ENCODE measurements around the gene ZDHHC5. TPM values are rescaled to one million over a fixed set of nuclear protein-coding genes. Genes with fewer than 3 reads are reported as not detected.
"Not testable (repeated sequence)": the region's sequence is repeated elsewhere in the genome, so short reads cannot be mapped to it uniquely, and the experiment has no call there.

Gene ZDHHC5
- total RNA-seq, 8 experiments from 2014 or later, result 15.2 to 59.5 (median 31.5) TPM

DNA sequence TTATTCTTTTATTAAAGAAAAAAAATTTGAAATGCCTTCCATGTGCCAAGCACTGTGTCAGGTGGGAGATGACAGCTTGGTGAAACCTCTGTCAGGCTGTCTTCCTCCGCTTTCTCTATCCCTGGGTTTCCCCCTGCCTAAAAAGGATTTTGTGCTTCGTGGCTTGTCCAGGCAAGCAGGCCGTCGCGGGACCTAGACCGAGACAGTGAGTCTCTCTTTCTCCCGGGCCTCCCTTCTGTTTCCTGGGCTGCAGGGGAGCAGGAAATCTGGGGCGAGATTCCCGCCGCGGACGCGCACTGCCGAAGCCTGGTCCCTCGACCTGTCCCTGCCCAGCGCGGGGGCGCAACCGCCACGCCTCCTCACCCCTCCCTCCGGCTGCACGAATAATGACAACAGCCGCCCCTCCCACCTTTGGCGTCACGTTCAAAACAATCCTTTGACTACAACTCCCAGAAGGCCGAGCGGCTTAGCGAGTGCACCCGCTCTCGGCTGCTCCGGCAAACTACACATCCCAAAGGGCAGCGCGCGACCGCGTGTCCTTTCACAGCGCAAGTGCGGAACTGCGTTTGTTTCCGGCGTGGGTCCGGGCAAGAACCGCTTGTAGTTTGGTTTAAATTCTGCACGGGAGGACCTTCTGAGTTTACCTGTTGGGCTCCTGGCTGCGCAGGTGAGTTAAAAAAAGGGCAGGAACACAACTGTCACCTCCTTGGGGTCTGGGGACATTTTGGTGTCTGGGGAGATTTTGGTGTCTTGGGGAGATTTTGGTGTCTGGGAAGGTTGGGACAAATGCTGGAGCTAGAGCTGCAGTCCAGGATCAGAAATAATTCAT, 10.5 kb upstream of the ZDHHC5 start, which contains the start of gene CLP1:
TSS of gene CLP1 (plus strand) at position 569 of the 829 bp plus-strand sequence. CDS start 1,715 bp downstream, outside the sequence.
- in situ Hi-C loops (cut with MboI; ENCODE audit: low pct_unique_long_range_greater_than_20kb in 2 of 9, low sequenced_read_pairs in 9 of 9, unreplicated experiment in 9 of 9), result no loop called here
- Histone ChIP-seq H3K4me3 (peak within 1 kb of the TSS; percentile 44 to 75 (median 67)), H3K27ac (peak within 1 kb of the TSS; percentile 75 to 86), H3K4me1 (replicated peaks in 1 of 2) (peaks cover 3 to 11% of the 10 kb centered on the region in 2 donors)
- WGBS, 10 experiments, result 0 to 20% (median 3%) methylated on average over 1 to 10 of the region's 45 CpGs; no CpG with 5 or more reads in 2 of the 10 experiments
- ATAC-seq (replicated peaks in 6 of 8), result peak; percentile 95 to 98 (median 98)

DNA sequence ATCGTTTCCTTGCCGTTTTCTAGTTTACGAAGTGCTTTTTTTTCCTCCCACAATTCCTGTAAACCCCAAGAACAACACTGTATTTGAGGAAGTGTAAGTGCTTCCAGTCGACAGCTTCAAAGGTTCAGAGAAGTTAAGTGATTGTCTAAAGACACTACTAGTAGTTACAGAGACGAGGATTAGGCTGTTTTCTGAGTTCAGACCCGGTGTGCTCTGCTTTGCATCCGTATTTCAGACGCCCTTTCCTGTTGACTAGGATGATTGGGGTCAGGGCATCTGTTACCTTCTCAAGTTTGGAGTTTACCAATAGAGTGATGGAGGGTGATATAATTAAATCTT, 9.9 kb upstream of the ZDHHC5 start:
- in situ Hi-C loops (cut with MboI; ENCODE audit: low pct_unique_long_range_greater_than_20kb in 2 of 9, low sequenced_read_pairs in 9 of 9, unreplicated experiment in 9 of 9), result no loop called here
- ATAC-seq (replicated peaks in 6 of 8), result peak in 3 of 8 experiments; percentile 5 to 28 (median 17)
- peaks cover 3 to 11% of the 10 kb centered on the region in 2 donors for H3K4me1 ChIP-seq (replicated peaks in 1 of 2)
- H3K27ac ChIP-seq, result no peak overlapping the region
- 0 to 20% (median 0%) methylated on average over 1 to 8 of the region's 8 CpGs for WGBS, 10 experiments
- peak overlapping the region; percentile 44 to 75 (median 67) for H3K4me3 ChIP-seq

DNA sequence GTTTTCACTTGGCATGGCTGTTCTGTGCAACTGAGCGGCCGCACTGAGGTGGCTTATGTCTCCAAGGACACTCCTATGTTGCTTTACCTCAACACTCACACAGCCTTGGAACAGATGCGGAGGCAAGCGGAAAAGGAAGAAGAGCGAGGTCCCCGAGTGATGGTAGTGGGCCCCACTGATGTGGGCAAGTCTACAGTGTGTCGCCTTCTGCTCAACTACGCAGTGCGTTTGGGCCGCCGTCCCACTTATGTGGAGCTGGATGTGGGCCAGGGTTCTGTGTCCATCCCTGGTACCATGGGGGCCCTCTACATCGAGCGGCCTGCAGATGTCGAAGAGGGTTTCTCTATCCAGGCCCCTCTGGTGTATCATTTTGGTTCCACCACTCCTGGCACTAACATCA, 8.2 kb upstream of the ZDHHC5 start:
- ATAC-seq (replicated peaks in 6 of 8), result no peak
- in situ Hi-C loops (cut with MboI; ENCODE audit: low pct_unique_long_range_greater_than_20kb in 2 of 9, low sequenced_read_pairs in 9 of 9, unreplicated experiment in 9 of 9), result no loop called here
- H3K4me1 ChIP-seq (replicated peaks in 1 of 2), result peaks cover 3 to 11% of the 10 kb centered on the region in 2 donors
- 92 to 100% (median 97%) methylated on average over 2 to 12 of the region's 14 CpGs; no CpG with 5 or more reads in 3 of the 10 experiments for WGBS, 10 experiments
- no peak overlapping the region for H3K27ac ChIP-seq
- no peak overlapping the region for H3K4me3 ChIP-seq

DNA sequence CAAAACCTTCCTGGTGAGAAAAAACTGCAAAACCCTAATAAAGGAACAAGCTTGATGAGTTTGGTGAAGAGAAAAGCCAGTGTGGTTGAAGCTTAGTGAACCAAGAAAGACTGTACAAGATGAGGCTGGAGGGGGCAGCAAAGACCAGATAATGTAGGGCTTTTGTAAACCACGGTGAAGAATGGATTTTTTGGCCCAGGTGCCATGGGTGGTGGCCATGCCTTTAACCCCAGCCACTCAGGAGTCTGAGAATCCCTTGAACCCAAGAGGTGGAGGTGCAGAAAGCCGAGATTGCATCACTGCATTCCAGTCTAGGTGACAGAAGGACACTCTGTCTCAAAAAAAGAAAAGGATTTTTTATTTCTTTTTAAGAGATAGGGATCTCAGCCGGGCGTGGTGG, 5.0 kb upstream of the ZDHHC5 start:
- WGBS, 10 experiments, result 43 to 100% (median 80%) methylated on average over 1 to 3 of the region's 4 CpGs; no CpG with 5 or more reads in 4 of the 10 experiments
- no peak for ATAC-seq (replicated peaks in 6 of 8)
- Histone ChIP-seq H3K4me1 (replicated peaks in 1 of 2) (peaks cover 8 to 10% of the 10 kb centered on the region in 2 donors), H3K4me3 (no peak overlapping the region), H3K27ac (no peak overlapping the region)
- in situ Hi-C loops (cut with MboI; ENCODE audit: low pct_unique_long_range_greater_than_20kb in 2 of 9, low sequenced_read_pairs in 9 of 9, unreplicated experiment in 9 of 9), result no loop called here

DNA sequence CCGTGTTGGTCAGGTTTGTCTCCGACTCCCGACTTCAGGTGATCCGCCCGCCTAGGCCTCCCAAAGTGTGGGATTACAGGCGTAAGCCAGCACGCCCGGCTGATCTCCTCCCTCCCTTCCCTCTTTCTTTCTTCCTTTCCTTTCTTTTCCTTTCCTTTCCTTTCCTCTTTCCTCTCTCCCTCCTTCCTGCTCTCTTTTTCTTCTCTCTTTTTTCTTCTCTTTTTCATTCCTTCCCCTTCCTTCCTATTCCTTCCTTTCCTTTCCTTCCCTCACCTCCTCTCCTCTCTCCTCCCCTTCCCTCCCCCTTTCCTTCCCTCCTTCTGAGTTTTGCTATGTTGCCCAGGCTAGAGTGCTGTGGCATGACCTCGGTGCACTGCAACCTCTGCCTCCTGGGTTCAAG, 3.9 kb upstream of the ZDHHC5 start:
- in situ Hi-C loops (cut with MboI; ENCODE audit: low pct_unique_long_range_greater_than_20kb in 2 of 9, low sequenced_read_pairs in 9 of 9, unreplicated experiment in 9 of 9), result no loop called here
- 33 to 84% (median 81%) methylated on average over 1 to 9 of the region's 9 CpGs; no CpG with 5 or more reads in 3 of the 10 experiments for WGBS, 10 experiments
- Histone ChIP-seq H3K4me3 (no peak overlapping the region), H3K27ac (no peak overlapping the region), H3K4me1 (replicated peaks in 1 of 2) (peaks cover 5 to 6% of the 10 kb centered on the region in 2 donors)
- no peak for ATAC-seq (replicated peaks in 6 of 8)

DNA sequence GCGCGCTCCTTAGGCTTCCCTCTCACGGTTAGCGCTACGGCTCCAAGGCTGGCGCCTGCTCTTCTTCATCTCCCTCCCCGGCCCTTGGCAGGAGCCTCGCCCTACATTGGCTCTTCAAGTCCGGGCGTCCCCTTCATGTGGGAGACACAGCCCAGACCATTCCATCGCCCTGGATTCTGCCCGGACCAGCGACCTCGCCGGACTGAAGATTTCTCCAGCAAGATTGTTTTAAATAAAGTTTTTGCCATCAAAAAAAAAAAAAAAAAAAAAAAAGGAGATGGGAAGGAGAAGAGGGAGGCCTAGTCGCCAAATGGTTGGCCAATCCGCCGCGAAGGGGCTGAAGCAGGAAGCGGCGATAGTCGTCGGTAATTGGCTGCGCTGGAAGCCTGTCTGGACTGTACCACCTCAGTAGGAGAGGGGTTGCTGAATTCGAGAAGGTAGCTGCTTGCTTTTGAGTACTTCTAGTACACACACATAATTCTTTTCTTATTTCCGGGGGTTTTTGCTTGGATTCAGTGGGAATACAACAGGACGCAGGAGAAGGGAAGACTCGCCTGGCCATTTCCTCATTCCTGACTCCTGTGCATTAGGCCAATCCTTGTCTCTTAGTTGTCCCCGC, 688 bp upstream of the ZDHHC5 start:
- peak; percentile 66 to 82 (median 76) for ATAC-seq (replicated peaks in 6 of 8)
- H3K27ac ChIP-seq, result peak overlapping the region; percentile 99 to 100
- peaks cover 11 to 12% of the 10 kb centered on the region in 2 donors for H3K4me1 ChIP-seq (replicated peaks in 1 of 2)
- peak overlapping the region; percentile 44 to 91 (median 66) for H3K4me3 ChIP-seq
- 0 to 1% (median 0%) methylated on average over 1 to 19 of the region's 29 CpGs for WGBS, 10 experiments
- in situ Hi-C loops (cut with MboI; ENCODE audit: low pct_unique_long_range_greater_than_20kb in 2 of 9, low sequenced_read_pairs in 9 of 9, unreplicated experiment in 9 of 9), result no loop called here

DNA sequence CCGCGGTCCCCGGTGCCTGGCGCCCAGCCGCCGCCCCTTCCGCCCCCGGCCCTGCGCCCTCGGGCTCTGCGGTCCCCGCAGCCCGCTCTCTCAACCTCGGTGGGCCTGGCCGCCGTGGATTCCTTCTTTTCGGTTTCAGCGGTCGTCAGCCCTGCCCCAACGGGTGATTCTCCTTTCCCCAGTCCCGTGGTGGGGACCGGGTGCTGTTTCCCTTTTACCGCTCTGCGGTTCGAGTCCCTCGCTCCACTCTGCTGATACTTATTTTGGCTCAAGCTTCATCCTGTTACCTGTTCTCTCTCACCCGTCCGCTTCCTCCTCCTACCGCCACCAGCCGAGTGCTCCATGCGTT, 494 bp downstream of the ZDHHC5 start:
- 0 to 10% (median 0%) methylated on average over 1 to 10 of the region's 31 CpGs; no CpG with 5 or more reads in 4 of the 10 experiments for WGBS, 10 experiments
- H3K27ac ChIP-seq, result peak overlapping the region; percentile 99 to 100
- peak in 3 of 8 experiments; percentile 3 to 6 (median 5) for ATAC-seq (replicated peaks in 6 of 8)
- peaks cover 11 to 12% of the 10 kb centered on the region in 2 donors for H3K4me1 ChIP-seq (replicated peaks in 1 of 2)
- in situ Hi-C loops (cut with MboI; ENCODE audit: low pct_unique_long_range_greater_than_20kb in 2 of 9, low sequenced_read_pairs in 9 of 9, unreplicated experiment in 9 of 9), result no loop called here
- H3K4me3 ChIP-seq, result peak overlapping the region; percentile 44 to 91 (median 66)

DNA sequence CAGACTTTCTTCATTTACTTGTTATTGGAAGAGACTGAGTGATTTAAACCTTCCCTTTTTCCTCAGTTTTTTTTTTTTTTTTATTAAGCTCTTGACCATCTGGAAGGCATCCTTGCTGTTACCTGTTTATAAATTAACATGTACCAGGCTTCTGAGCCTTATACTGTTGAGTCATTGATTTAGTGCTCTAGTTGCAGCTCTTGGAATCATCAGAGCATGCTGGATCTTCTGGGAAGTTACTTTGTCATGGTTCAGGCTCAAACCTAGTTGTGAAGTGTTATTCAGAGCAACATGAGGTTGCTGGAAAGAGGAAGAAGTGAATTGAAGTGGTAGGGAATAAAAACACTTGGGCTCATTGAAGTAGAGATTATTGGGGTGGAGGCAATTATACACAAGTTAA, 6.3 kb downstream of the ZDHHC5 start:
- peaks cover 4% of the 10 kb centered on the region in 2 donors for H3K4me1 ChIP-seq (replicated peaks in 1 of 2)
- peak in 1 of 8 experiments; percentile 46 for ATAC-seq (replicated peaks in 6 of 8)
- in situ Hi-C loops (cut with MboI; ENCODE audit: low pct_unique_long_range_greater_than_20kb in 2 of 9, low sequenced_read_pairs in 9 of 9, unreplicated experiment in 9 of 9), result no loop called here

DNA sequence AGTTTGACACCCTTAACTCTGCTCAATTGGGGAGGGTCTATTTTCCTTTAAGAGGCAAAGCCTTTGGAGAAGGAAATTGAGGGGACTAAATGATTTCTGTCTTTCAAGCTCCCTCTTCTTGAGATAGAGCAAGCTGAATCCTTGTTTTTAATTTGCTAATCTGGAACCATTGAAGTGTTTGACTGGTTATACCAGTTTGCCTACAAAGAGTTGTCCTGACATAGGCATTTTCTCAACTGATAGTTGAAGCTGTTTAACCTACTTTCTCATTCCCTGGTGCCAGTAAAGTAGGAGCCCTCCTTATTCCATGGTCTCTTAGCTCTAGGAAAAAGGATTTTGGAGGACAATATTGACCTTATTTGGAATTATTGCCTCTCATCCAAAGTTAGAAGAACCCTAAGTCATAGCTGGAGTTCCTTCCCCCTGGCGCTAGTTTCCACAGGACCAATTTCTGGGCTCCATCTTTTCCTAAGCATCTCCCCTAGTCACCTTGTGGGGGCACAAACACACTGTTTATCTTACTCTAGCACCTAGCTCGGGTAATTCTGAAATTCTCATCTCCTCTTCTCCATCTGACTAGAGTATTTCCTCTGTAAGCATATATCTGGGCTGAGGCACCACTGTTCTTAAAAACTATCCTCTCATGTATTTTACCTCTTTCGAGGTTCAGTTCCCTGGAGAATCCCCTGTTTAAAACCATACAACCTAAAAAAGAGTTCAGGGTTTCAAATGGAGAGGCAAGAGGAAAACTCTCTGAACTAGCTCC, 7.4 kb downstream of the ZDHHC5 start:
- H3K4me3 ChIP-seq, result no peak overlapping the region
- H3K27ac ChIP-seq, result no peak overlapping the region
- ATAC-seq (replicated peaks in 6 of 8), result no peak
- in situ Hi-C loops (cut with MboI; ENCODE audit: low pct_unique_long_range_greater_than_20kb in 2 of 9, low sequenced_read_pairs in 9 of 9, unreplicated experiment in 9 of 9), result no loop called here
- 65 to 100% (median 96%) methylated on average over 1 to 3 of the region's 3 CpGs; no CpG with 5 or more reads in 1 of the 10 experiments for WGBS, 10 experiments
- H3K4me1 ChIP-seq (replicated peaks in 1 of 2), result no peaks in the 10 kb centered on the region

More for the DNA sequence above, 6.3 kb downstream of the ZDHHC5 start:
- Histone ChIP-seq H3K4me3 (no peak overlapping the region), H3K27ac (no peak overlapping the region)

DNA sequence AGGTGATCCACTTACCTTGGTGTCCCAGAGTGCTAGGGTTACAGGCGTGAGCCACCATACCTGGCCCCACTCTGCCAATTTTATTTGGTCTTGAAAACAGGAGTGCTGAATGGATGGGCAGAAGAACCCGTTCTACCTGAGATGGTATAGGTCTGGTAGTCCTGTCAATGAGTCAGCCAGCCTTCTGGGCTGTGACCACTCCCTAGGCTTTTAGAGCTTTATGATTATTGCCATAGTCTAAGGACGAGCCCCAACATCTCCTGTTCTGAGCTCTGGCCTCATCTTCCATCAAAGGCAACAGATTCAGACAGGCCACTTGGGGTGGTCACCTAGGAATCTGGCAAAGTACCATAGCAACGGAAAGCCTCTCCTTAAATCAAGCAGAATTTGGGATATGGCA, 11.5 kb downstream of the ZDHHC5 start:
- no peak for ATAC-seq (replicated peaks in 6 of 8)
- H3K27ac ChIP-seq, result no peak overlapping the region
- in situ Hi-C loops (cut with MboI; ENCODE audit: low pct_unique_long_range_greater_than_20kb in 2 of 9, low sequenced_read_pairs in 9 of 9, unreplicated experiment in 9 of 9), result no loop called here
- WGBS, 10 experiments, result 83 to 100% (median 96%) methylated on average over 1 to 3 of the region's 4 CpGs; no CpG with 5 or more reads in 2 of the 10 experiments
- no peak overlapping the region for H3K4me3 ChIP-seq
- no peaks in the 10 kb centered on the region for H3K4me1 ChIP-seq (replicated peaks in 1 of 2)

DNA sequence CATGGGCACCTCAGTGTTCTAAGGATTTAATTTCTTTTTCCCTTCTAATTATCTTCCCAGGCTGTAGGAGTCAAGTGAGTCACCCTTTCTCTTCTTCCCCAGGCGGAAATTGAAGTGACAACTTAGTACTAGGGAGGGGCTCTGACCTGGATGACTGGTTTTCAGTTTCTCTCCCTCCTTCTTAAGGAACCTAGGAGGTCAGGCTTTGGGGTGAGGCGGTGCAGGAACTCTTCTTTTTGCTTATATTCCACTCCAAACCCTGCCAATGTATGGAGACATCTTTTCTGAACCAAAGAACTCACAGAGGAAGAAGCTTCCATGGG, 12.6 kb downstream of the ZDHHC5 start:
- Histone ChIP-seq H3K4me1 (replicated peaks in 1 of 2) (no peaks in the 10 kb centered on the region), H3K4me3 (no peak overlapping the region), H3K27ac (no peak overlapping the region)
- WGBS, 10 experiments, result 20 to 100% (median 86%) methylated on average over 1 to 2 of the region's 2 CpGs; no CpG with 5 or more reads in 2 of the 10 experiments
- peak in 2 of 8 experiments; percentile 84 to 94 for ATAC-seq (replicated peaks in 6 of 8)
- in situ Hi-C loops (cut with MboI; ENCODE audit: low pct_unique_long_range_greater_than_20kb in 2 of 9, low sequenced_read_pairs in 9 of 9, unreplicated experiment in 9 of 9), result no loop called here

DNA sequence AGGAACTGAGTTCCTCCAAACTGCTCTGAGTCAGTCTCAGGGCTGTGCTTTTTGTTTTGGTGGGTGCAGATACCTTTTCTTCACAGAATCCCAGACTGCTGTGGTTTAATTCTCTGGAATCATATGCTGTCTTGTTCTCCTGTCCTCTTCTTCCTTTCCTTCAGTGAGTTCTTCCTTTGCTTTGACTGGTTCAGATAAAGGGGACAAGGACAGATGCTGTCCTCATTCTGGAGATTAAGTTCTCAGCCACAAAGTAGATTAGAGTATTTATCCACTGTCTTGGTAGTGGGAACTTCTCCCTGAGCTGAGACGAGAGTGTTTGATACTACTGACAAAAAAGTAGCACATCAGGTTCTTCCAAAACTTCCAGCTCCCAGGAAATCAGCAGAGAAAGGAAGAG, 13.3 kb downstream of the ZDHHC5 start:
- Histone ChIP-seq H3K4me1 (replicated peaks in 1 of 2) (no peaks in the 10 kb centered on the region), H3K4me3 (no peak overlapping the region), H3K27ac (no peak overlapping the region)
- in situ Hi-C loops (cut with MboI; ENCODE audit: low pct_unique_long_range_greater_than_20kb in 2 of 9, low sequenced_read_pairs in 9 of 9, unreplicated experiment in 9 of 9), result no loop called here
- ATAC-seq (replicated peaks in 6 of 8), result no peak
- WGBS, 10 experiments, result 67 to 100% (median 83%) methylated on average over 1 of the region's 1 CpG; no CpG with 5 or more reads in 7 of the 10 experiments

DNA sequence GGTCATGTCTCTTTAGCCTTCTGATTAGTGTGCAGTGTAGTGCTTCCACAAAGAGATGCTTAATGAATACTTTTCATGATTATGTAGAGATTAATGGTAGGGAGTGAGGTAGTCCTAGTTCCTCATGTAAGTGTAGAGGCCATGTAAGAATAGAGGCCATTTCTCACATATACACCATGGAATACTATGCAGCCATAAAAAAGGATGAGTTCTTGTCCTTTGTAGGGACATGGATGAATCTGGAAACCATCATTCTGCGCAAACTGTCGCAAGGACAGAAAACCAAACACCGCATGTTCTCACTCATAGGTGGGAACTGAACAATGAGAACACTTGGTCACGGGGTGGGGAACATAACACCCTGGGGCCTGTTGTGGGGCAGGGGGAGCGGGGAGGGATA, 22.6 kb downstream of the ZDHHC5 start:
- in situ Hi-C loops (cut with MboI; ENCODE audit: low pct_unique_long_range_greater_than_20kb in 2 of 9, low sequenced_read_pairs in 9 of 9, unreplicated experiment in 9 of 9); ATAC-seq (replicated peaks in 6 of 8); H3K4me1 ChIP-seq (replicated peaks in 1 of 2); H3K4me3 ChIP-seq; H3K27ac ChIP-seq: not testable (repeated sequence)
- 100% methylated on average over 1 to 3 of the region's 5 CpGs; no CpG with 5 or more reads in 7 of the 10 experiments for WGBS, 10 experiments

Data from motor neuron (in vitro differentiated cells).